HCT116 (cell line): Measurements from ENCODE around the gene HAND2. TPM values are rescaled to one million over a fixed set of nuclear protein-coding genes. Genes with fewer than 3 reads are reported as not detected.

Source experiments
- ATAC-seq: fragments of 200-7000 bp; cut with Tn5 transposase; 2 replicates; pipeline ENCODE4 v1.9.1; 2020; ENCODE audit warnings: mild to moderate bottlenecking, moderate library complexity
- BruUV-seq: library from RNA; stranded (reverse); fragments of 400-500 nt; replicated peaks from 2 replicates; lab custom pipeline; 2021; lab: Mats Ljungman, UMichigan
- CTCF ChIA-PET: fragments of 300-600 bp; sonication (Branson Sonifier 250); formaldehyde crosslinking; loops from one replicate; lab custom pipeline; 2021; ENCODE audit warnings: antibody characterized with exemption; lab: Charles Lee
- POLR2A ChIA-PET: fragments of 300-600, 350-600 bp; sonication (Branson Sonifier 250); formaldehyde crosslinking; loops from one replicate; lab custom pipeline; 2021; ENCODE audit warnings: antibody characterized with exemption; lab: Charles Lee
- RAD21 ChIA-PET, 2 experiments: fragments of 300-600 bp; sonication (Branson Sonifier 250); formaldehyde crosslinking; loops; one replicate each; lab custom pipeline; 2023; ENCODE audit warnings: low total read pairs in 2 of 2; ENCODE audit not compliant: uncharacterized antibody in 2 of 2, unreplicated experiment in 2 of 2, low non-redundant PET in 1 of 2; lab: Charles Lee
- DNase-seq: peaks from one replicate; pipeline ENCODE4 v3.0.0-alpha.2; 2010; ENCODE audit warnings: low read depth, low spot score
- H2AFZ ChIP-seq: fragments of 200-600 bp; shearing (Covaris generic), sonication (generic); 2 replicates; pipeline ENCODE4 v1.6.1; 2017; ENCODE audit warnings: low read depth, mixed run types, mixed read lengths, antibody characterized with exemption, low read length; ENCODE audit not compliant: poor library complexity, severe bottlenecking
- H3K27ac ChIP-seq: 2 replicates; pipeline ENCODE4 v1.5.1; 2012; ENCODE audit warnings: low read depth, low read length
- H3K27me3 ChIP-seq: fragments of 200-600 bp; sonication (generic); 2 replicates; pipeline ENCODE4 v1.6.1; 2016; ENCODE audit warnings: mixed run types, low read length, mixed read lengths; ENCODE audit not compliant: insufficient read depth
- H3K36me3 ChIP-seq, 2 experiments: fragments of 200-500 bp in 1 of 2; fragments of 200-600 bp in 1 of 2; sonication (Bioruptor generic) in 1 of 2; sonication (generic) in 1 of 2; 2 replicates each; pipeline versions ENCODE4 v1.5.1 to v1.6.1; 2014 to 2016; ENCODE audit warnings: low read length in 2 of 2, inconsistent platforms in 1 of 2, mixed read lengths in 1 of 2, mixed run types in 1 of 2; ENCODE audit not compliant: insufficient read depth in 2 of 2, control insufficient read depth in 1 of 2
- H3K4me1 ChIP-seq, 2 experiments: fragments of 200-600 bp in 1 of 2; sonication (generic) in 1 of 2; 2 replicates each; pipeline versions ENCODE4 v1.5.1 to v1.6.1; 2012 to 2017; ENCODE audit warnings: low read length in 2 of 2, inconsistent platforms in 1 of 2, mild to moderate bottlenecking in 1 of 2, mixed read lengths in 1 of 2, mixed run types in 1 of 2, moderate library complexity in 1 of 2; ENCODE audit not compliant: insufficient read depth in 2 of 2, control insufficient read depth in 1 of 2
- H3K4me2 ChIP-seq: fragments of 200-600 bp; sonication (generic); 2 replicates; pipeline ENCODE4 v1.6.1; 2017; ENCODE audit warnings: mixed run types, low read length, mixed read lengths
- H3K4me3 ChIP-seq, 2 experiments: fragments of 200-600 bp in 1 of 2; sonication (generic) in 1 of 2; replicated peaks in 1 of 2; 2 replicates each; pipeline ENCODE4 v1.5.1; 2011 to 2016; ENCODE audit warnings: low read length in 2 of 2, control low read depth in 1 of 2, low read depth in 1 of 2, mild to moderate bottlenecking in 1 of 2, mixed read lengths in 1 of 2, mixed run types in 1 of 2
- H3K79me2 ChIP-seq: fragments of 200-600 bp; sonication (generic); 2 replicates; pipeline ENCODE4 v1.6.1; 2017; ENCODE audit warnings: mild to moderate bottlenecking, mixed run types, low read length, moderate library complexity, mixed read lengths; ENCODE audit not compliant: insufficient read depth
- H3K9ac ChIP-seq: fragments of 200-600 bp; sonication (generic); 2 replicates; pipeline ENCODE4 v1.6.1; 2016; ENCODE audit warnings: low read length, mixed read lengths
- H3K9me2 ChIP-seq: fragments of 200-600 bp; sonication (generic), shearing (Covaris generic); 2 replicates; pipeline ENCODE4 v1.6.1; 2017; ENCODE audit warnings: mixed run types, mild to moderate bottlenecking, moderate library complexity; ENCODE audit not compliant: insufficient read depth
- H3K9me3 ChIP-seq, 2 experiments: fragments of 200-500 bp in 1 of 2; fragments of 200-600 bp in 1 of 2; sonication (Bioruptor generic) in 1 of 2; sonication (generic) in 1 of 2; 2 replicates each; pipeline ENCODE4 v1.6.1; 2014 to 2017; ENCODE audit warnings: low read length in 2 of 2, mixed read lengths in 2 of 2, inconsistent platforms in 1 of 2, low read depth in 1 of 2, mild to moderate bottlenecking in 1 of 2, mixed run types in 1 of 2, moderate library complexity in 1 of 2; ENCODE audit not compliant: control insufficient read depth in 1 of 2, insufficient read depth in 1 of 2
- H4K20me1 ChIP-seq: fragments of 200-600 bp; sonication (generic), shearing (Covaris generic); 2 replicates; pipeline ENCODE4 v1.6.1; 2017; ENCODE audit warnings: mixed run types, mild to moderate bottlenecking, moderate library complexity; ENCODE audit not compliant: insufficient read depth
- CEBPB ChIP-seq: IDR thresholded peaks from 2 replicates; pipeline ENCODE4 v1.6.1; 2012; ENCODE audit warnings: low read depth
- ELF1 ChIP-seq: IDR thresholded peaks from 2 replicates; pipeline ENCODE4 v1.6.1; 2012; ENCODE audit warnings: low read depth, borderline replicate concordance
- FOSL1 ChIP-seq: IDR thresholded peaks from 2 replicates; pipeline ENCODE4 v1.6.1; 2012; ENCODE audit warnings: low read depth
- POLR2A ChIP-seq: IDR thresholded peaks from 2 replicates; pipeline ENCODE4 v1.7.0; 2011; ENCODE audit warnings: borderline replicate concordance; ENCODE audit not compliant: insufficient read depth, insufficient read length; ENCODE audit errors: extremely low read depth
- RAD21 ChIP-seq: IDR thresholded peaks from 2 replicates; pipeline ENCODE4 v1.6.1; 2012; ENCODE audit warnings: low read depth, mild to moderate bottlenecking
- SIN3A ChIP-seq: IDR thresholded peaks from 2 replicates; pipeline ENCODE4 v1.6.1; 2012; ENCODE audit warnings: low read depth
- SP1 ChIP-seq: IDR thresholded peaks from 2 replicates; pipeline ENCODE4 v1.6.1; 2012; ENCODE audit warnings: low read depth
- TCF7L2 ChIP-seq: IDR thresholded peaks from 2 replicates; pipeline ENCODE4 v1.7.0; 2011; ENCODE audit warnings: borderline replicate concordance, inconsistent platforms; ENCODE audit not compliant: insufficient read depth, insufficient read length; ENCODE audit errors: extremely low read depth
- YY1 ChIP-seq: IDR thresholded peaks from 2 replicates; pipeline ENCODE4 v1.6.1; 2011; ENCODE audit warnings: low read length, low read depth, moderate library complexity, mild to moderate bottlenecking; ENCODE audit not compliant: insufficient replicate concordance; ENCODE audit errors: extremely low read depth
- ZFX ChIP-seq: fragments of 450-650 bp; IDR thresholded peaks from 2 replicates; pipeline ENCODE4 v1.6.1; 2017
- intact Hi-C: fragments of 100-400 bp; cut with micrococcal nuclease; formaldehyde crosslinking; loops from 2 replicates; pipeline ENCODE4 v1.10.0; 2022
- total RNA-seq: library from RNA; stranded (reverse); gene quantifications from one replicate; pipeline ENCODE4 v1.2.1, GENCODE V29; 2021; ENCODE audit not compliant: unreplicated experiment
- TF ChIP-seq, protein P1 (sequence below), 3 experiments: fragments of 200-600 bp in 1 of 3; sonication (generic) in 1 of 3; IDR thresholded peaks in 2 of 3; conservative IDR thresholded peaks in 1 of 3; 2 replicates each; pipeline ENCODE4 v1.5.1; 2012 to 2017; ENCODE audit warnings: low read depth in 2 of 3, low read length in 2 of 3, antibody characterized with exemption in 1 of 3, borderline replicate concordance in 1 of 3, control low read depth in 1 of 3, mild to moderate bottlenecking in 1 of 3, mixed read lengths in 1 of 3, mixed run types in 1 of 3, moderate library complexity in 1 of 3; ENCODE audit not compliant: insufficient read depth in 1 of 3
- TF ChIP-seq, protein P2 (sequence below): IDR thresholded peaks from 2 replicates; pipeline ENCODE4 v1.6.1; 2012

HAND2 gene
- total RNA-seq, 1 experiment from 2014 or later, result not detected

DNA sequence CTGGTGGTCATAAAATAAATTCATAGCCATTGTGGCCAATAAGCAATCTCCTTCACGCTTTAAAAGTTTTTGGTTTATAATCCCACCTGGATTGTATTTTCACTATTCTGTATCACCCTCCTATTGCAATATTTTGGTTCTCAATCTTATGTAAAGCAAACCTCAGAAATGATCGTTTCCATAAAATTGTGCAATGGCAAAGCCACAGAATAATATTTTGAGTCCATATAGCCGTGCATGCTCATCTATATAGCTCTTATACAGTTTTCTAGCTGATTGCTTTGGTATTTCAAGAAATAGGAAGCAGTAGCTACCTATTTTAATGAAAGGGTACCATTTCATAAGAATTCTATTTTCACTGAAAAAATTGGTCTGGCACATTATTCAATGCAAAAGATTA lies 10.0 kb upstream of the HAND2 start:
- RAD21 ChIA-PET, result no interaction called here
- POLR2A ChIA-PET, result no interaction called here
- Histone ChIP-seq H3K4me1 (no peaks in the 10 kb centered on the region), H3K79me2 (no peaks in the 10 kb centered on the region), H3K9ac (no peak overlapping the region), H3K27ac (no peak overlapping the region), H3K9me3 (no peaks in the 10 kb centered on the region), H3K9me2 (no peaks in the 10 kb centered on the region), H3K36me3 (no peaks in the 10 kb centered on the region), H3K4me2 (no peak overlapping the region), H3K27me3 (peaks cover 48% of the 10 kb centered on the region), H2AFZ (no peak overlapping the region), H3K4me3 (no peak overlapping the region), H4K20me1 (no peaks in the 10 kb centered on the region)
- TF ChIP-seq, protein P1, sequence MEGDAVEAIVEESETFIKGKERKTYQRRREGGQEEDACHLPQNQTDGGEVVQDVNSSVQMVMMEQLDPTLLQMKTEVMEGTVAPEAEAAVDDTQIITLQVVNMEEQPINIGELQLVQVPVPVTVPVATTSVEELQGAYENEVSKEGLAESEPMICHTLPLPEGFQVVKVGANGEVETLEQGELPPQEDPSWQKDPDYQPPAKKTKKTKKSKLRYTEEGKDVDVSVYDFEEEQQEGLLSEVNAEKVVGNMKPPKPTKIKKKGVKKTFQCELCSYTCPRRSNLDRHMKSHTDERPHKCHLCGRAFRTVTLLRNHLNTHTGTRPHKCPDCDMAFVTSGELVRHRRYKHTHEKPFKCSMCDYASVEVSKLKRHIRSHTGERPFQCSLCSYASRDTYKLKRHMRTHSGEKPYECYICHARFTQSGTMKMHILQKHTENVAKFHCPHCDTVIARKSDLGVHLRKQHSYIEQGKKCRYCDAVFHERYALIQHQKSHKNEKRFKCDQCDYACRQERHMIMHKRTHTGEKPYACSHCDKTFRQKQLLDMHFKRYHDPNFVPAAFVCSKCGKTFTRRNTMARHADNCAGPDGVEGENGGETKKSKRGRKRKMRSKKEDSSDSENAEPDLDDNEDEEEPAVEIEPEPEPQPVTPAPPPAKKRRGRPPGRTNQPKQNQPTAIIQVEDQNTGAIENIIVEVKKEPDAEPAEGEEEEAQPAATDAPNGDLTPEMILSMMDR (IDR thresholded peaks at IDR 0.05 in 2 of 3, conservative IDR thresholded peaks at IDR 0.05 in 1 of 3; ENCODE audit: borderline replicate concordance in 1 of 3, insufficient read depth in 1 of 3, low read depth in 2 of 3, low read length in 2 of 3), result no peak
- TF ChIP-seq POLR2A (no peak), TCF7L2 (no peak), SIN3A (no peak), CEBPB (no peak), FOSL1 (no peak), YY1 (no peak), SP1 (no peak), RAD21 (no peak), ZFX (no peak), ELF1 (no peak)
- TF ChIP-seq, protein P2, sequence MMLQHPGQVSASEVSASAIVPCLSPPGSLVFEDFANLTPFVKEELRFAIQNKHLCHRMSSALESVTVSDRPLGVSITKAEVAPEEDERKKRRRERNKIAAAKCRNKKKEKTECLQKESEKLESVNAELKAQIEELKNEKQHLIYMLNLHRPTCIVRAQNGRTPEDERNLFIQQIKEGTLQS, result no peak
- ATAC-seq, result no peak
- DNase-seq, result no peak
- intact Hi-C loops, result no loop called here
- CTCF ChIA-PET, result no interaction called here
- BruUV-seq, result no TSS peak
